H1 (cell line): ENCODE results near the gene RNF151. TPM values are rescaled to one million over a fixed set of nuclear protein-coding genes. Genes with fewer than 3 reads are reported as not detected.

Source experiments
- CTCF ChIA-PET: fragments of 300-600 bp; sonication (Branson Sonifier 250); formaldehyde crosslinking; loops from one replicate; lab custom pipeline; 2021; ENCODE audit not compliant: partially characterized antibody; lab: Charles Lee
- POLR2A ChIA-PET: fragments of 300-600 bp; sonication (Branson Sonifier 250); formaldehyde crosslinking; loops from one replicate; lab custom pipeline; 2021; ENCODE audit warnings: inconsistent platforms; ENCODE audit not compliant: partially characterized antibody; lab: Charles Lee
- DNase-seq, 2 experiments: peaks; one replicate each; pipeline versions ENCODE4 v3.0.0 to v3.0.0-alpha.2; 2010 to 2022; ENCODE audit warnings: low spot score in 2 of 2, low read depth in 1 of 2, mixed read lengths in 1 of 2
- FAIRE-seq: peaks from 2 replicates; lab custom pipeline; 2011; peaks lifted over from hg19 to GRCh38; lab: Jason Lieb, UNC
- H2AFZ ChIP-seq: 2 replicates; pipeline ENCODE4 v1.8.1; 2012; ENCODE audit warnings: low read length, inconsistent platforms
- H2AK5ac ChIP-seq: 2 replicates; pipeline ENCODE4 v1.6.1; 2013; ENCODE audit warnings: low read depth, low read length
- H2BK120ac ChIP-seq: replicated peaks from 2 replicates; pipeline ENCODE3; 2013; ENCODE audit warnings: low read depth, low read length, inconsistent platforms
- H2BK12ac ChIP-seq: 2 replicates; pipeline ENCODE4 v1.6.1; 2013; ENCODE audit warnings: low read depth, low read length
- H2BK15ac ChIP-seq: 2 replicates; pipeline ENCODE4 v1.6.1; 2013; ENCODE audit warnings: low read length
- H2BK20ac ChIP-seq: 2 replicates; pipeline ENCODE4 v1.6.1; 2013; ENCODE audit warnings: low read length
- H2BK5ac ChIP-seq: 2 replicates; pipeline ENCODE4 v1.6.1; 2013; ENCODE audit warnings: low read depth, low read length
- H3K14ac ChIP-seq: 2 replicates; pipeline ENCODE4 v1.6.1; 2013; ENCODE audit warnings: inconsistent platforms; ENCODE audit not compliant: insufficient read length
- H3K18ac ChIP-seq: 2 replicates; pipeline ENCODE4 v1.6.1; 2013; ENCODE audit warnings: low read length; ENCODE audit errors: extremely low read depth
- H3K23ac ChIP-seq: 2 replicates; pipeline ENCODE4 v1.6.1; 2013; ENCODE audit warnings: inconsistent platforms; ENCODE audit not compliant: insufficient read length
- H3K23me2 ChIP-seq: 2 replicates; pipeline ENCODE4 v1.6.1; 2013; ENCODE audit warnings: low read depth, low read length
- H3K27ac ChIP-seq: 2 replicates; pipeline ENCODE4 v1.6.1; 2011; ENCODE audit warnings: low read depth, low read length, inconsistent platforms
- H3K27me3 ChIP-seq, 4 experiments: replicated peaks in 1 of 4; 1 replicate in 1 of 4; 2 replicates in 3 of 4; pipeline versions ENCODE4 v1.6.1 to v1.8.1; 2011 to 2013; ENCODE audit warnings: low read length in 3 of 4, mild to moderate bottlenecking in 3 of 4, inconsistent platforms in 2 of 4, mixed read lengths in 2 of 4, moderate library complexity in 1 of 4; ENCODE audit not compliant: control insufficient read depth in 3 of 4, insufficient read depth in 3 of 4; ENCODE audit errors: extremely low read depth in 1 of 4
- H3K36me3 ChIP-seq, 4 experiments: 2 replicates each; pipeline versions ENCODE4 v1.6.1 to v1.8.1; 2011 to 2013; ENCODE audit warnings: mild to moderate bottlenecking in 4 of 4, low read length in 3 of 4, moderate library complexity in 2 of 4, control low read depth in 1 of 4, inconsistent platforms in 1 of 4; ENCODE audit not compliant: insufficient read depth in 4 of 4, control insufficient read depth in 2 of 4
- H3K4ac ChIP-seq: replicated peaks from 2 replicates; pipeline ENCODE3; 2013; ENCODE audit warnings: low read length, low read depth, mixed read lengths, inconsistent platforms; ENCODE audit not compliant: insufficient read length
- H3K4me1 ChIP-seq, 4 experiments: replicated peaks in 1 of 4; 1 replicate in 1 of 4; 2 replicates in 3 of 4; pipeline versions ENCODE4 v1.6.1 to v1.8.1; 2011 to 2013; ENCODE audit warnings: low read length in 3 of 4, inconsistent platforms in 2 of 4, mixed read lengths in 1 of 4; ENCODE audit not compliant: insufficient read depth in 4 of 4, control insufficient read depth in 3 of 4
- H3K4me2 ChIP-seq, 2 experiments: 2 replicates each; pipeline versions ENCODE4 v1.6.1 to v1.8.1; 2011 to 2013; ENCODE audit warnings: low read depth in 2 of 2, low read length in 2 of 2, control low read depth in 1 of 2, inconsistent platforms in 1 of 2, mild to moderate bottlenecking in 1 of 2; ENCODE audit not compliant: insufficient read depth in 1 of 2
- H3K4me3 ChIP-seq, 4 experiments: fragments of 200-600, 300-600 bp in 1 of 4; sonication (generic), shearing (Covaris generic), sonication (Bioruptor Twin) in 1 of 4; 2 replicates each; pipeline versions ENCODE4 v1.5.1 to v1.8.1; 2011 to 2016; ENCODE audit warnings: low read length in 4 of 4, low read depth in 3 of 4, control low read depth in 2 of 4, inconsistent platforms in 2 of 4, mild to moderate bottlenecking in 2 of 4, mixed read lengths in 1 of 4, moderate library complexity in 1 of 4; ENCODE audit not compliant: insufficient read depth in 2 of 4; ENCODE audit errors: extremely low read depth in 1 of 4
- H3K56ac ChIP-seq: replicated peaks from 2 replicates; pipeline ENCODE3; 2013; ENCODE audit warnings: low read depth, mild to moderate bottlenecking, mixed read lengths, low read length, inconsistent platforms; ENCODE audit not compliant: insufficient read length
- H3K79me1 ChIP-seq: 2 replicates; pipeline ENCODE4 v1.6.1; 2013; ENCODE audit warnings: low read depth, low read length, control low read depth
- H3K79me2 ChIP-seq, 2 experiments: 2 replicates each; pipeline versions ENCODE4 v1.6.1 to v1.8.1; 2012 to 2013; ENCODE audit warnings: low read length in 2 of 2, mild to moderate bottlenecking in 2 of 2, inconsistent platforms in 1 of 2; ENCODE audit not compliant: insufficient read depth in 2 of 2, control insufficient read depth in 1 of 2
- H3K9ac ChIP-seq, 4 experiments: replicated peaks in 1 of 4; 1 replicate in 1 of 4; 2 replicates in 3 of 4; pipeline versions ENCODE4 v1.6.1 to v1.8.1; 2011 to 2013; ENCODE audit warnings: low read depth in 3 of 4, low read length in 3 of 4, control low read depth in 2 of 4, mild to moderate bottlenecking in 2 of 4, moderate library complexity in 2 of 4, inconsistent platforms in 1 of 4; ENCODE audit errors: extremely low read depth in 1 of 4
- H3K9me3 ChIP-seq, 2 experiments: 2 replicates each; pipeline versions ENCODE4 v1.6.1 to v1.8.1; 2012 to 2013; ENCODE audit warnings: mild to moderate bottlenecking in 2 of 2, moderate library complexity in 2 of 2, control low read depth in 1 of 2, inconsistent platforms in 1 of 2, low read depth in 1 of 2, low read length in 1 of 2, mixed read lengths in 1 of 2; ENCODE audit not compliant: insufficient read depth in 2 of 2
- H4K20me1 ChIP-seq, 2 experiments: replicated peaks in 1 of 2; 2 replicates each; pipeline versions ENCODE3 to v1.8.1; 2011 to 2013; ENCODE audit warnings: inconsistent platforms in 2 of 2, low read length in 2 of 2, mild to moderate bottlenecking in 1 of 2; ENCODE audit not compliant: insufficient read depth in 2 of 2, control insufficient read depth in 1 of 2
- H4K5ac ChIP-seq: 2 replicates; pipeline ENCODE4 v1.6.1; 2013; ENCODE audit warnings: low read length, low read depth, mixed read lengths, inconsistent platforms; ENCODE audit not compliant: insufficient read length
- H4K8ac ChIP-seq: 2 replicates; pipeline ENCODE4 v1.8.0; 2013; ENCODE audit warnings: mild to moderate bottlenecking, moderate library complexity, low read length, inconsistent platforms; ENCODE audit not compliant: insufficient read depth; ENCODE audit errors: extremely low read depth
- H4K91ac ChIP-seq: replicated peaks from 2 replicates; pipeline ENCODE3; 2013; ENCODE audit warnings: low read length, mixed read lengths, inconsistent platforms; ENCODE audit not compliant: insufficient read length
- EZH2 ChIP-seq: fragments of 200-600 bp; sonication (generic); IDR thresholded peaks from 2 replicates; pipeline ENCODE4 v1.7.1; 2012; ENCODE audit warnings: low read depth, mild to moderate bottlenecking, moderate library complexity, low read length, inconsistent platforms; ENCODE audit not compliant: severe bottlenecking
- GTF2F1 ChIP-seq: IDR thresholded peaks from 2 replicates; pipeline ENCODE4 v1.6.1; 2012; ENCODE audit warnings: low read depth, low read length, improper control_type of control experiment, borderline replicate concordance
- JUN ChIP-seq: IDR thresholded peaks from 2 replicates; pipeline ENCODE4 v1.6.1; 2011; ENCODE audit warnings: low read depth, mild to moderate bottlenecking, improper control_type of control experiment, low read length
- NANOG ChIP-seq: IDR thresholded peaks from 2 replicates; pipeline ENCODE4 v1.6.1; 2011; ENCODE audit warnings: low read length, low read depth, mild to moderate bottlenecking, inconsistent platforms; ENCODE audit not compliant: insufficient read depth, poor library complexity, severe bottlenecking
- NRF1 ChIP-seq: IDR thresholded peaks from 2 replicates; pipeline ENCODE4 v1.6.1; 2011; ENCODE audit warnings: mild to moderate bottlenecking, low read depth, low read length, improper control_type of control experiment
- SIRT6 ChIP-seq: IDR thresholded peaks from one replicate; pipeline ENCODE4 v1.7.1; 2012; ENCODE audit warnings: low read length, inconsistent platforms
- SRF ChIP-seq: IDR thresholded peaks from 2 replicates; pipeline ENCODE4 v1.6.1; 2011; ENCODE audit warnings: mild to moderate bottlenecking, low read depth, low read length, moderate library complexity
- TCF12 ChIP-seq: IDR thresholded peaks from 2 replicates; pipeline ENCODE4 v1.6.1; 2011; ENCODE audit warnings: low read depth, mild to moderate bottlenecking, low read length
- WGBS, 2 experiments: shearing (Covaris generic) in 1 of 2; methylation state at CpG; one replicate each; pipeline versions ENCODE4 v1.1.6 to v1.1.7; 2013 to 2015; ENCODE audit warnings: low lambda C conversion rate in 2 of 2, mixed read lengths in 2 of 2, inconsistent platforms in 1 of 2, low coverage in 1 of 2, missing lambda C conversion rate in 1 of 2; ENCODE audit not compliant: insufficient replicate concordance in 2 of 2, insufficient coverage in 1 of 2, insufficient read length in 1 of 2; ENCODE audit errors: extremely low coverage in 1 of 2, missing lambda C conversion rate in 1 of 2; 5-methylcytosine and 5-hydroxymethylcytosine counted together
- polyA plus RNA-seq, 7 experiments: library from polyadenylated mRNA; depleted of rRNA in 3 of 7; stranded (reverse) in 5 of 7; unstranded in 2 of 7; fragments of >200 nt in 5 of 7; fragments of 200-250 nt in 2 of 7; gene quantifications; 1 replicate in 5 of 7; 2 replicates in 1 of 7; 4 replicates in 1 of 7; pipeline versions ENCODE4 v1.2.1 to v1.2.3, GENCODE V29; 2011 to 2013; ENCODE audit warnings: missing spikeins in 2 of 7, mixed read lengths in 2 of 7
- total RNA-seq: library from RNA; stranded (reverse); fragmentation: NEBNext Ultra II Directional; extraction: Animal tissue kit (Norgen Biotek cat#: 25700); gene quantifications from 2 replicates; pipeline ENCODE4 v1.2.1, GENCODE V29; 2021
- TF ChIP-seq, protein P1 (sequence below): IDR thresholded peaks from 2 replicates; pipeline ENCODE4 v1.6.1; 2012; ENCODE audit warnings: low read length, inconsistent platforms

Gene RNF151
- total and polyA plus RNA-seq, 2 of the 8 experiments (the other 6 are each of a cell fraction or from before 2014, with no cell fraction given): not detected

DNA sequence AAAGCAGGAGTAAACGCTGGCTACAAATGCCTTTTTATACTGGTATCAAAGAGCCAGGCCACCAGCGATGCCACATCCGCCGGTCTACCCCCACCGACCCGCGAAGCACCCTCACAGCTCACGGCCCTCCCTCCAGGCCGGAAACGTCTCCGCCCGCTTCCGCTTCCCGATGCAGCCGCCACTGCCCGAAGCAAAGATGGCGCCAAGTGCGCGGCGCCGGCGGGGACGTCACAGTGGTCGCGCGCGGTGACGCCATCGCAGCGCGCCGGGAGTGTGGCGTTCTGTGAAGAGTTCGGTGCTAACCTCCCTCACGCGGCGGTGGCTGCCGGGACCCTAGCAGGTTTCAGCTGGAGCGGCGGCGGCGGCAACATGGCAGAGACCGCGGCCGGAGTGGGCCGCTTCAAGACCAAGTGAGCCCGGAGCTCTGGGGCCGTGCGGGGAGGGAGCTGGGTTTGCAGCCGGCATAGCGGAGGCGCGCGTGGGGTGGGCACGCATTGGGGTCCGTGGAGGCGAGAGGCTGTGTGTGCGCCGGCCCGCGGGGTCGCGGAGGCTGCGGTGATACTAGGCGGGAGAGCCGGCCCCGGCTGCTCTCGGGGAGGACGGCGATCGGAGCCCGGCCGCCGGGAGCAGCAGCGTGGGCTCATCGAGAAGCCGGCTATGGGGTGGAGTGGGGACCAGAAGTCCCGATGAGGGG is 5.3 kb downstream of the RNF151 start, which contains the start of gene TBL3:
Gene TBL3 (plus strand): TSS at position 258 of the 694 bp plus-strand sequence. CDS start 112 bp downstream, at position 370.
- H3K4me3 ChIP-seq: peak within 1 kb of the TSS; percentile 83 to 93 (median 89)
- peak within 1 kb of the TSS; percentile 43; the same call in 1 of the 2 replicates for H2BK20ac ChIP-seq
- H3K4me1 ChIP-seq: peaks cover 0 to 6% (median 5%) of the 10 kb centered on the region in 4 experiments; a peak in 5 of 7 replicates
- H4K8ac ChIP-seq: peak within 1 kb of the TSS; percentile 95
- H3K23me2 ChIP-seq: peaks cover 8% of the 10 kb centered on the region
- H4K20me1 ChIP-seq: peaks cover 2 to 21% of the 10 kb centered on the region in 2 experiments
- peak; percentile 82 to 99 for DNase-seq
- 2% methylated on average over 59 of the region's 78 CpGs; no CpG with 5 or more reads in 1 of the 2 experiments for WGBS, 2 experiments
- no peaks in the 10 kb centered on the region for H3K9me3 ChIP-seq
- H2BK120ac ChIP-seq: peak within 1 kb of the TSS; percentile 87
- H3K4ac ChIP-seq: peak within 1 kb of the TSS; percentile 6
- peaks cover 10 to 23% (median 18%) of the 10 kb centered on the region in 4 experiments; a peak in 7 of 8 replicates for H3K36me3 ChIP-seq
- H4K5ac ChIP-seq: peak within 1 kb of the TSS; percentile 86
- H2BK15ac ChIP-seq: no peak within 1 kb of the TSS
- ChIA-PET CTCF (interaction anchor here (0.8 to 2.1 kb wide), 5 partner anchors 12 to 48 kb away, joined by 3 to 8 read pairs (median 5); partner anchors contain the start of gene NDUFB10), POLR2A (interaction anchor here (0.9 to 17.4 kb wide), 10 partner anchors 11 to 984 kb away, joined by 3 to 736 read pairs (median 5); partner anchors contain the start of genes EME2, GFER, MRPS34 and NDUFB10)
- peak within 1 kb of the TSS; percentile 95; the same call in 1 of the 2 replicates for H2BK12ac ChIP-seq
- H3K27me3 ChIP-seq: no peaks in the 10 kb centered on the region
- no peak within 1 kb of the TSS for H3K14ac ChIP-seq
- no peak for FAIRE-seq
- H3K56ac ChIP-seq: peak within 1 kb of the TSS; percentile 97
- H2AK5ac ChIP-seq: no peak within 1 kb of the TSS
- peak within 1 kb of the TSS; percentile 99 for H3K18ac ChIP-seq
- H3K4me2 ChIP-seq: peak within 1 kb of the TSS; percentile 95
- H2BK5ac ChIP-seq: peak within 1 kb of the TSS; percentile 95
- H3K79me2 ChIP-seq: peaks cover 3 to 16% of the 10 kb centered on the region in 2 experiments; a peak in 2 of 4 replicates
- peak within 1 kb of the TSS; percentile 78 to 90 (median 84) for H3K9ac ChIP-seq
- peak within 1 kb of the TSS; percentile 44; the same call in 1 of the 2 replicates for H3K27ac ChIP-seq
- peak within 1 kb of the TSS; percentile 95 for H4K91ac ChIP-seq
- H2AFZ ChIP-seq: peak within 1 kb of the TSS; percentile 54
- H3K23ac ChIP-seq: no peak within 1 kb of the TSS
- H3K79me1 ChIP-seq: peaks cover 12% of the 10 kb centered on the region; the same call in 1 of the 2 replicates
- TF ChIP-seq, protein P1, sequence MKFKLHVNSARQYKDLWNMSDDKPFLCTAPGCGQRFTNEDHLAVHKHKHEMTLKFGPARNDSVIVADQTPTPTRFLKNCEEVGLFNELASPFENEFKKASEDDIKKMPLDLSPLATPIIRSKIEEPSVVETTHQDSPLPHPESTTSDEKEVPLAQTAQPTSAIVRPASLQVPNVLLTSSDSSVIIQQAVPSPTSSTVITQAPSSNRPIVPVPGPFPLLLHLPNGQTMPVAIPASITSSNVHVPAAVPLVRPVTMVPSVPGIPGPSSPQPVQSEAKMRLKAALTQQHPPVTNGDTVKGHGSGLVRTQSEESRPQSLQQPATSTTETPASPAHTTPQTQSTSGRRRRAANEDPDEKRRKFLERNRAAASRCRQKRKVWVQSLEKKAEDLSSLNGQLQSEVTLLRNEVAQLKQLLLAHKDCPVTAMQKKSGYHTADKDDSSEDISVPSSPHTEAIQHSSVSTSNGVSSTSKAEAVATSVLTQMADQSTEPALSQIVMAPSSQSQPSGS: 0 out of 2 replicates have a peak, but pooled peaks have one; percentile 68
- TF ChIP-seq EZH2 (no peak), GTF2F1 (peak; percentile 78; the same call in 1 of the 2 replicates), JUN (no peak), SRF (peak; percentile 98), NRF1 (no peak), NANOG (no peak), TCF12 (0 out of 2 replicates have a peak, but pooled peaks have one; percentile 57), SIRT6 (no peak)
